HK-2 (cell line): ENCODE measurements around the gene RELT.
A peak's percentile ranks its signal among the peaks of the same experiment; 100 is the strongest.

ENCODE experiments used
- DNase-seq: peaks from one replicate; pipeline ENCODE4 v3.0.0-alpha.2; 2018; ENCODE audit not compliant: unreplicated experiment

The RELT gene

DNA sequence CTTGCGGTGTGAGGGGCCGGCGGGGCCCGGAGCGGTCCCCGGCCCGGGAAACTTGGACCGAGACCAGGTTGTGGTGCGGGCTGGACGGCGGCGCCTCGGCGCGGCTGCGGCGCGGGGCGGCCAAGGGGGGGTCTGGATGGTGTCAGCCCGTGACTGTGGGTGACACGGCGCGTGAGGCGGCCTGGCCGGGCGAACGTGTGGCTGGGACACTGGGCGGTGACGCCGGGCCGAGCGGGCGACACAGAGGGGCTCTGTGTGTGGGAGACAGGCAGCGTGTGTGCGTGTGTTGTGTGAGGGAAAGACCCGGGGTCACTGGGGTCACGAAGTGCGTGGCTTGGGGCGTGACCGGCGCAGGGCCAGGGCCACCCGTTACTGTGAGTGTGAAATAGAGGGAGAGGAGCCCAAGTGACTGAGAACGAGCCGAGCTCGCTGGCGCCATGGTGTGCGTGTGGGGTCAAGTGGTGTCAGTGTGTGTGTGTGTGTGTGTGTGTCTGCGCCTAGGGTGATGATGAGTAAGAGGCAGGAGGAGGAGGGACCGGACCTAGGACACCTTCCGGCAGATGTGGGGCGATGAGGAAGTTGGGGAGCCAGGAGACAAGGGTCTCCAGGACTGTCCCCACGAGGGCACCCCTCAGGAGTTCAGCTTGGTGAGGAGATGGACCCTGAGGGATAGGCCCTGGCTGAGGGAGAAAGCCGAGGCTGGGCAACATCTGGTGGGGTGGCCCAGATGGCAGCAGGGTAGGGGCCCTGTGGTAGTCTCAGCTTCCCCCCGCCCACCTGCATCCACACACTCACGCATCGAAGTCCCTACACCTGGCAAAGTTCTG, 817 bp downstream of the RELT start:
- peak; percentile 72 for DNase-seq

- DNase-seq = no peak
These were observed 3.1 kb downstream of the RELT start for GRCh38 chr11:73379189-73379880.

DNA sequence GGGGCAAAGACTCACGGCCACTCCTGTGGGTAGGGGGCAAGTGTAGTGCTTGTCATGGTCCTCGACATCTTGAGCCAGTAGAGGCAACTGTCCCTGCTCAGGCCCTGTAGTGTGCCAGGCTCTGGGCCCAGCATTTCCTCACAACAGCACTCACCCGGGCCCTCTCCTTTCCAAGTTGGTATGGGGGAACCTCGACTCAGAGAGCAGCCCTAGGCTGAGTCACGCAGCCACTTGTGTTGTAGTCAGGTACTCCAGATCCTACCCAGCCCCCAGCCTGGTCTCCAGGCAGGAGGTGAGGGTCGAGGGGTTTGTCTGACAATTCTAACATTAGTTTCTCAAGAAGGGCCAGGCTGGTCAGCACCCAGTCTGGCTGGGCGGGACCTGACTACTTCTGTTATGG, 4.1 kb downstream of the RELT start:
- no peak for DNase-seq

- DNase-seq = no peak
These were observed 4.8 kb downstream of the RELT start for GRCh38 chr11:73380897-73381410.

- DNase-seq = no peak
These were observed 5.4 kb downstream of the RELT start for GRCh38 chr11:73381589-73381988.

- no peak for DNase-seq
These were observed 6.0 kb downstream of the RELT start for GRCh38 chr11:73382183-73382582.

- DNase-seq = no peak
These were observed 6.5 kb downstream of the RELT start for GRCh38 chr11:73382747-73383146.

DNA sequence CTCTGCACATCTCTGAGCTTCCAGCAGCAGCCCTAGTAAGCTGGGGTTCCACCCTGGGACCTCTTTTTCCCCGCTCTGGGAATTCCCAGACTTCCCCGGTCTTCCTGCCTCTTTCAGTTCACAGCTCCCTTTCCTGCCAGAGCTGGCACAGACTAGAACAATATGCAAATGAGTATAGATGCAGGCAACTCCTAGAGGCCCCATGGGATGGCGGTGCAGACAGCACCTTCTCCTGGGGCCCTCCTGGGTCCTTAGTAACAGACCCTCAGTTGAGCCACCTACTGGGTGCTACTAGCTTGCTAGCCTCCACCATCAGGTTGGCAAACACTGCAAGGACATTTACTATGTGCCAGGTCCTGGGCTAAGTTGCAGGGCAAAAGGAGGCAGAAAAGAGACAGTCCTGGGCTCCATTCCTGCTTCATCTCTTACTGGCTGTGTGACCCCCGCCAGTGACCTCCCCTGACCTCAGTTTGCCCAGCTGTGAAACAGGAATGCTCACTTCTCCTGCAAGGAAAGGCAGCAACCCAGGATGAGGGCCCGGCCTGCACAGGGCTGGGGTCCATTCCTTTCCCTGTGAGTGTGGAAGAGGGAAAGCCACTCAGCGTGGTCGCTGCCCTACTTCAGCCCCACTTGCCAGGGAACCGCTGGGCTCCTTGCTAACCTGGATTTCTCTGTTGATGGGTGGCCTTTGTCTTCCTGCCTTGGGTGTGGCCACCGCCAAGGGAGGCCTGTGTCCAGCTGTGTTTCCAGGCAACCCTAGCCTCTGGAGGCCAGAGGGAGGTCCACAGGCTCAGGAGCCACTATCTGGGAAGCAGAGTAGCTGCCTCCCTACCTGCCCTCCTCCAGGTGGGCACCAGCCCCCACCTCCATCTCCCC, 7.3 kb downstream of the RELT start:
- DNase-seq = no peak

GRCh38 chr11:73384125-73384441, 7.9 kb downstream of the RELT start:
- no peak for DNase-seq

DNA sequence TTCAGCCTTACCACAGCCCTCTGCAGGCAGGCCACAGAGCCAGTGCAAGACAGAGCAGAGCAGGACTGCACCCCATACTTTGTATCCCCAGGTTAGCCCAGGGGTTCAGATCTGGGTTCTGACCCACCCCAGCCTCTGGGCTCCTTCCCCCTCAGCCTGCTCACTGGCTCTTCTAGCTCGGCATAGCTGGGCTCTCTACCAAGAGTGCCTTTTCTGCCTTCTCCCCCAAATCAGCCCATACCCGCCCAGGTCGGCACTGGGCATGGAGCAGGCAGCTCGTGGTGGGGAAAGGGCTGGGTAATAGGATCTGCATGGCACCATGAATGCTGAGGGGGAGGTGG, 8.3 kb downstream of the RELT start:
- no peak for DNase-seq

- no peak for DNase-seq
These were observed 8.9 kb downstream of the RELT start for GRCh38 chr11:73384872-73385689.

GRCh38 chr11:73386016-73386415, 9.8 kb downstream of the RELT start:
- no peak for DNase-seq

DNA sequence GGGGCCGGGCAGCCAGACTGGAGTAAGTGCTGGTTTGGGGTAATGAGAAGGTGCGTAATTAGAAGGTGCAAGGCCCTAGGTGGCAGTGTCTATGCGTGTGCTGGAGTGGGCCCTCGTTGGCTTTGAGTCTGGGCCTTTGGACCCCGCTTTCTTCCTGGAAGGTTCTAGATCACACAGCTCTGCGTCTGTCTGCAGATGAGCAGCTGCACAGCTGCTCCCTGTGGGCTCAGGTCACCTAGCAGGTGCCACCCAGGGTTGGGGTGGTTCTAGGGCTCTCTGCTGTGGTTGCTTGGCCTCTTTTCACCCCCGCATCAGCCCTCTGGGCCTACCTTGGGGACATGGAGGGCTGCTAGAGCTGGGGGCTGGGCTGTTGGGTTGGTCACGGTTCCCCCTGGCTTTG, 10.3 kb downstream of the RELT start:
- no peak for DNase-seq

GRCh38 chr11:73387594-73388264, 11.5 kb downstream of the RELT start:
- no peak for DNase-seq

- DNase-seq = no peak
These were observed 12.3 kb downstream of the RELT start for GRCh38 chr11:73388265-73389133.

- DNase-seq = no peak
These were observed 12.9 kb downstream of the RELT start for GRCh38 chr11:73389134-73389525.

DNA sequence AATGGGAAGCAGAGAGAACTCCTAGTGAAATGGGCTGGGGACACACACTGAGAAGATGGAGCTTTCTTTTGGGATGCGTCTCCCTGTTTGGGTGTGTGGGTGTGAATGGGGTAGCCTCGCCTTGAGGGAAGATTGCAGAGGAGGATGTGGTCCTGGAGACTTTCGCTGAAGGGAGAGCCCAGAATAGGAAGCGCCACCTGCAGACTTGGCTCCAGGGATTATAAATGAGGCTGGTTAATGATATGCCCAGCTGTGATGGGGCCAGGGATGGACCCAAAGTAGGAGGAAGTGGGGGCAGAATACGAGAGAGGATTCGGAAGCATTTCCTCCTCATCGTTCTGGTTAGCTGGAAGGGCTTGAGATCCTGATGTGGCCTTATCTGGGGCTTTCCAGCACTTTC, 13.7 kb downstream of the RELT start:
- DNase-seq = no peak

- DNase-seq = no peak
These were observed 14.7 kb downstream of the RELT start for GRCh38 chr11:73390601-73391565.

GRCh38 chr11:73391665-73392064, 15.5 kb downstream of the RELT start:
- DNase-seq = no peak
